HepG2 (cell line): Measurements from ENCODE around the gene GNB1.

Experiments used
- EZH2 ChIP-seq: conservative IDR thresholded peaks from 2 replicates; pipeline ENCODE4 v1.6.1; 2012; ENCODE audit warnings: mild to moderate bottlenecking, low read depth, low read length, moderate library complexity
- KLF11 ChIP-seq: IDR thresholded peaks from 2 replicates; pipeline ENCODE4 v1.6.1; 2016; ENCODE audit warnings: missing compliant biosample characterization
- POLR2AphosphoS5 ChIP-seq: IDR thresholded peaks from 2 replicates; pipeline ENCODE4 v1.6.1; 2012; ENCODE audit warnings: low read depth, low read length
- TF ChIP-seq, protein P1 (sequence below): sonication (generic); formaldehyde crosslinking; IDR thresholded peaks from 2 replicates; pipeline ENCODE4 v1.5.0; 2020; ENCODE audit warnings: mild to moderate bottlenecking, missing genetic modification reagents, moderate library complexity

DNA sequence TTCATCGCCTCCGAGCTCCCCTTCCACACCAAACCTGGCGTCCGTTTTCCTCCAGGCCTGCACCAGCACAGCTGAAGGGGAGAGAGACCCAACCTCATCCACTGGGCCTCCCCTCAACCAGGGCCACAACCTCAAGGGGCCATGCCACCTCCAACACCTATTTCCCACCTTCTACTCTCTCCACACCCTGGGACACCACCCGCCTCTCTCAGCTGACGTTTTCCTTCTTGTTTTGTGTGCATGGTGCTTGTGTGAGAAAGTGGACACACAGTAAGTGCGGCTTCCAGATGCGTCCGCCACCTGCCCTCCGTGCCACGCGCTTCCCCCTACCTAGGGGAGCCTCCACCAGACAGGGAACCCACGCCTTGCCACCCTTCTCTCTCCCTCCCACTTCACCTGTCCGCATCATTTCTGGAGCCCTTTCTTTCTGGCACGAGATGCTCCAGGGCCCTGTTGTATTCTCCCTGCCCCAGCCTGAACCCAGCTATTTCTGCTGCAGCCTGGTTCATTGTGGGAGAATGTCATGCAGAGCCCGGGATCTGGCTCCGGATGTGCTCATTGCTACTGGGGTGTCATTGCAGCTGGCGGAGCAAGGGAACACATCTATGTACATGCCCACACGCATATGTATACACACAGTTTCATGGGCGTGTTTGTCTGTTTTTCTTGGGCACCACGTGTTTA is 1.3 kb upstream of the GNB1 start:
- TF ChIP-seq KLF11: no peak
- no peak for TF ChIP-seq EZH2
- TF ChIP-seq POLR2AphosphoS5: no peak
- TF ChIP-seq, protein P1, sequence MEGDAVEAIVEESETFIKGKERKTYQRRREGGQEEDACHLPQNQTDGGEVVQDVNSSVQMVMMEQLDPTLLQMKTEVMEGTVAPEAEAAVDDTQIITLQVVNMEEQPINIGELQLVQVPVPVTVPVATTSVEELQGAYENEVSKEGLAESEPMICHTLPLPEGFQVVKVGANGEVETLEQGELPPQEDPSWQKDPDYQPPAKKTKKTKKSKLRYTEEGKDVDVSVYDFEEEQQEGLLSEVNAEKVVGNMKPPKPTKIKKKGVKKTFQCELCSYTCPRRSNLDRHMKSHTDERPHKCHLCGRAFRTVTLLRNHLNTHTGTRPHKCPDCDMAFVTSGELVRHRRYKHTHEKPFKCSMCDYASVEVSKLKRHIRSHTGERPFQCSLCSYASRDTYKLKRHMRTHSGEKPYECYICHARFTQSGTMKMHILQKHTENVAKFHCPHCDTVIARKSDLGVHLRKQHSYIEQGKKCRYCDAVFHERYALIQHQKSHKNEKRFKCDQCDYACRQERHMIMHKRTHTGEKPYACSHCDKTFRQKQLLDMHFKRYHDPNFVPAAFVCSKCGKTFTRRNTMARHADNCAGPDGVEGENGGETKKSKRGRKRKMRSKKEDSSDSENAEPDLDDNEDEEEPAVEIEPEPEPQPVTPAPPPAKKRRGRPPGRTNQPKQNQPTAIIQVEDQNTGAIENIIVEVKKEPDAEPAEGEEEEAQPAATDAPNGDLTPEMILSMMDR (CRISPR knock-in tag): no peak
